ENCODE data around the gene DHRSX.

- no peak for TF ChIP-seq GATA2 (IDR thresholded peaks at IDR 0.05; ENCODE audit: low read depth, low read length)
- TF ChIP-seq GATA3 (IDR thresholded peaks at IDR 0.05; ENCODE audit: low read depth, low read length): no peak
Observed at GRCh38 chrX:2416851-2417604, 83.7 kb downstream of the DHRSX start.

Data from SH-SY5Y (cell line).